Mononuclear cell (primary cell): ENCODE measurements around the gene CENPP. TPM values are rescaled to one million over a fixed set of nuclear protein-coding genes. Genes with fewer than 3 reads are reported as not detected.

Source experiments
- H3K27me3 ChIP-seq: 2 replicates; pipeline ENCODE4 v1.6.0; 2011; ENCODE audit warnings: low read length, control low read depth; ENCODE audit not compliant: insufficient read depth
- H3K4me1 ChIP-seq: 2 replicates; pipeline ENCODE4 v1.5.1; 2011; ENCODE audit warnings: mild to moderate bottlenecking, low read length, control low read depth; ENCODE audit not compliant: insufficient read depth
- H3K4me3 ChIP-seq: 2 replicates; pipeline ENCODE4 v1.5.1; 2011; ENCODE audit warnings: mild to moderate bottlenecking, low read length, moderate library complexity
- H3K9me3 ChIP-seq: 2 replicates; pipeline ENCODE4 v1.5.1; 2011; ENCODE audit warnings: low read depth, mild to moderate bottlenecking, control low read depth, low read length
- total RNA-seq: library from RNA; depleted of rRNA; stranded (reverse); fragments of >200 nt; gene quantifications from one replicate; pipeline ENCODE4 v1.2.3, GENCODE V29; 2012

The CENPP gene
- total RNA-seq, 1 donor = 12.5 TPM

GRCh38 chr9:92333282-92333634 lies 7.5 kb downstream of the CENPP start:
- H3K4me1 ChIP-seq = no peaks in the 10 kb centered on the region
- no peaks in the 10 kb centered on the region for H3K27me3 ChIP-seq
- no peak overlapping the region for H3K4me3 ChIP-seq
- no peaks in the 10 kb centered on the region for H3K9me3 ChIP-seq

GRCh38 chr9:92341578-92341977 lies 15.8 kb downstream of the CENPP start:
- H3K4me1 ChIP-seq = no peaks in the 10 kb centered on the region
- H3K9me3 ChIP-seq = no peaks in the 10 kb centered on the region
- no peak overlapping the region for H3K4me3 ChIP-seq
- no peaks in the 10 kb centered on the region for H3K27me3 ChIP-seq

- H3K9me3 ChIP-seq = no peaks in the 10 kb centered on the region
- no peaks in the 10 kb centered on the region for H3K27me3 ChIP-seq
- no peak overlapping the region for H3K4me3 ChIP-seq
- no peaks in the 10 kb centered on the region for H3K4me1 ChIP-seq
Observed at GRCh38 chr9:92342825-92343488, 17.2 kb downstream of the CENPP start.

- no peaks in the 10 kb centered on the region for H3K27me3 ChIP-seq
Observed at GRCh38 chr9:92345582-92345981, 19.8 kb downstream of the CENPP start.

GRCh38 chr9:92349771-92350739 lies 24.3 kb downstream of the CENPP start:
- H3K4me1 ChIP-seq = peaks cover 5% of the 10 kb centered on the region
- no peak overlapping the region for H3K4me3 ChIP-seq
- no peaks in the 10 kb centered on the region for H3K9me3 ChIP-seq
- H3K27me3 ChIP-seq = no peaks in the 10 kb centered on the region

More at GRCh38 chr9:92345582-92345981, 19.8 kb downstream of the CENPP start:
- Histone ChIP-seq H3K4me1 (no peaks in the 10 kb centered on the region), H3K9me3 (no peaks in the 10 kb centered on the region), H3K4me3 (no peak overlapping the region)

- Histone ChIP-seq H3K4me1 (peaks cover 5% of the 10 kb centered on the region), H3K9me3 (no peaks in the 10 kb centered on the region), H3K27me3 (no peaks in the 10 kb centered on the region), H3K4me3 (no peak overlapping the region)
Observed at GRCh38 chr9:92350740-92351133, 25.0 kb downstream of the CENPP start.

- H3K27me3 ChIP-seq = no peaks in the 10 kb centered on the region
- no peak overlapping the region for H3K4me3 ChIP-seq
- H3K9me3 ChIP-seq = no peaks in the 10 kb centered on the region
- peaks cover 5% of the 10 kb centered on the region for H3K4me1 ChIP-seq
Observed at GRCh38 chr9:92353051-92353450, 27.3 kb downstream of the CENPP start.

- no peak overlapping the region for H3K4me3 ChIP-seq
- no peaks in the 10 kb centered on the region for H3K4me1 ChIP-seq
- H3K27me3 ChIP-seq = no peaks in the 10 kb centered on the region
- H3K9me3 ChIP-seq = no peaks in the 10 kb centered on the region
Observed at GRCh38 chr9:92359394-92359995, 33.7 kb downstream of the CENPP start.

GRCh38 chr9:92360083-92360482 lies 34.3 kb downstream of the CENPP start:
- Histone ChIP-seq H3K4me3 (no peak overlapping the region), H3K9me3 (no peaks in the 10 kb centered on the region), H3K4me1 (no peaks in the 10 kb centered on the region), H3K27me3 (no peaks in the 10 kb centered on the region)

- no peaks in the 10 kb centered on the region for H3K4me1 ChIP-seq
- H3K9me3 ChIP-seq = peaks cover 8% of the 10 kb centered on the region
- no peaks in the 10 kb centered on the region for H3K27me3 ChIP-seq
- H3K4me3 ChIP-seq = no peak overlapping the region
Observed at GRCh38 chr9:92369075-92369474, 43.3 kb downstream of the CENPP start.

- H3K27me3 ChIP-seq = no peaks in the 10 kb centered on the region
- H3K4me1 ChIP-seq = no peaks in the 10 kb centered on the region
- H3K4me3 ChIP-seq = no peak overlapping the region
- peaks cover 13% of the 10 kb centered on the region for H3K9me3 ChIP-seq
Observed at GRCh38 chr9:92373167-92373566, 47.4 kb downstream of the CENPP start.

GRCh38 chr9:92377876-92378275 lies 52.1 kb downstream of the CENPP start:
- peaks cover 5% of the 10 kb centered on the region for H3K9me3 ChIP-seq
- no peak overlapping the region for H3K4me3 ChIP-seq
- H3K27me3 ChIP-seq = no peaks in the 10 kb centered on the region
- no peaks in the 10 kb centered on the region for H3K4me1 ChIP-seq

- Histone ChIP-seq H3K27me3 (no peaks in the 10 kb centered on the region), H3K4me1 (no peaks in the 10 kb centered on the region), H3K9me3 (peaks cover 5% of the 10 kb centered on the region), H3K4me3 (no peak overlapping the region)
Observed at GRCh38 chr9:92378865-92379560, 53.3 kb downstream of the CENPP start.

GRCh38 chr9:92380603-92381002 lies 54.9 kb downstream of the CENPP start:
- Histone ChIP-seq H3K4me3 (no peak overlapping the region), H3K4me1 (no peaks in the 10 kb centered on the region), H3K27me3 (no peaks in the 10 kb centered on the region), H3K9me3 (no peaks in the 10 kb centered on the region)

GRCh38 chr9:92381775-92382174 lies 56.0 kb downstream of the CENPP start:
- no peaks in the 10 kb centered on the region for H3K9me3 ChIP-seq
- H3K27me3 ChIP-seq = no peaks in the 10 kb centered on the region
- H3K4me1 ChIP-seq = no peaks in the 10 kb centered on the region
- no peak overlapping the region for H3K4me3 ChIP-seq
